HG02943 (cell line): ENCODE results near the gene ACOXL.

Source experiments
- ATAC-seq: cut with Tn5 transposase; IDR thresholded peaks from one replicate; pipeline ENCODE4 v1.9.1; 2021; ENCODE audit warnings: mild to moderate bottlenecking, low read depth, moderate library complexity; ENCODE audit not compliant: unreplicated experiment

The ACOXL gene

DNA sequence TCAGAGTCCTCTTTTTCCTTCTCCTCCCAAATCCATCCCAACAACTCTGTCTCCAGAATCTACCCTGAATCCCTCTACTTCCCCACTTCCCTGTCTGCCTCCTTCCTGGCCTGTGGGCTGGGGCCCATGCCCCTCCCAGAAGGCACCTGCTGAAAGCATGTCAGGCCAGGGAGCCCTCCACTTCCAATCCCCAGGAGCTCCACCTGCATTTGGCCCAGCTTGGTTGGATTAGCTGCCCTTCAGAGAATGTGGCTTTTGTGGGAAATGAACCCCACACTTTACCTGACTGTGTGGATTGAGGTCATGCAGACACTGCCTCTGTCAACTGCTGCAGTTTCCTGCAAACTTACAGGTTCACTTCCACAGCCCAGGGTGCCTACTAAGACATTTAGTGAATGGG, 58.5 kb downstream of the ACOXL start:
- no peak for ATAC-seq

GRCh38 chr2:110791435-110791834, 59.1 kb downstream of the ACOXL start:
- ATAC-seq, result no peak

DNA sequence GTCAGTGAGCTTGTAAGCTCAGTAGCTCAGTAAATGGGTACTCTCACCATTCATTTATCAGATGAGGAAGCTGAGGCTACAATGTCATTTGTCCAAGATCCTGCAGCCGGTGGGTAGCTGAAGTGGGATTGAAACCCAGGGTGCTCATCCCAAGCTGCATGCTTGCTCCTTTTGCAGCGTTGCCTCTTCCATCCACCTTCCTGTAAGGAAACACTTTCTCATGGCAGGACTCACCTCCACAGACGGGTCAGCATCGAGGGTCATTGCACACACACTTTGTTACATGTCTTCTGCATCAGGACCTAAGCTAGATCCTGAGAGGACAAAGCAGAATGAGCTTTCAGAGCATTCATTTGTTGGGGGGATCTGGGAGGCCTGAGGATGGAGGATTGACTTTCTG, 60.7 kb downstream of the ACOXL start:
- ATAC-seq, result no peak

DNA sequence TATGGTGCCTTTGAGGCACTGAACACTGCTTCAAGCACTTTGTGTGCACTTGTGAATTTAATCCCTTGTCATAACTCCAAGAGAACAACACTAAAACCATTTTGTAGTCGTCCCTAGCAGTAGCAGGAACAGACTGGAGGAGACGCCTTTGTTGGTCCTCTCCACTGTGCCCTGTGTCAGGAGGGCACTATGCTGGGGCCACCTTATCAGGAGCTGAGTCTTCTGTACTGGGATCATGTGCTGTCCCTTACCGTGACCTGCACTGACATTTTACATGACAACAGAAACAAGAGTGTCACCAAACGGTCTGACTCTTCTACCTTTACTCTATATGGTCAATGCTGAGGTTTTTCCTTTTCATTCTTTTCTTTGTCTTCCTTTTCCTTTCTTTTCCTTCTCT, 62.0 kb downstream of the ACOXL start:
- no peak for ATAC-seq

GRCh38 chr2:110794951-110795350, 62.6 kb downstream of the ACOXL start:
- no peak for ATAC-seq

- ATAC-seq, result no peak
Measured at GRCh38 chr2:110796716-110797301, 64.4 kb downstream of the ACOXL start.

- ATAC-seq, result no peak
Measured at GRCh38 chr2:110799376-110799775, 67.0 kb downstream of the ACOXL start.

- ATAC-seq, result no peak
Measured at GRCh38 chr2:110800611-110801402, 68.4 kb downstream of the ACOXL start.

DNA sequence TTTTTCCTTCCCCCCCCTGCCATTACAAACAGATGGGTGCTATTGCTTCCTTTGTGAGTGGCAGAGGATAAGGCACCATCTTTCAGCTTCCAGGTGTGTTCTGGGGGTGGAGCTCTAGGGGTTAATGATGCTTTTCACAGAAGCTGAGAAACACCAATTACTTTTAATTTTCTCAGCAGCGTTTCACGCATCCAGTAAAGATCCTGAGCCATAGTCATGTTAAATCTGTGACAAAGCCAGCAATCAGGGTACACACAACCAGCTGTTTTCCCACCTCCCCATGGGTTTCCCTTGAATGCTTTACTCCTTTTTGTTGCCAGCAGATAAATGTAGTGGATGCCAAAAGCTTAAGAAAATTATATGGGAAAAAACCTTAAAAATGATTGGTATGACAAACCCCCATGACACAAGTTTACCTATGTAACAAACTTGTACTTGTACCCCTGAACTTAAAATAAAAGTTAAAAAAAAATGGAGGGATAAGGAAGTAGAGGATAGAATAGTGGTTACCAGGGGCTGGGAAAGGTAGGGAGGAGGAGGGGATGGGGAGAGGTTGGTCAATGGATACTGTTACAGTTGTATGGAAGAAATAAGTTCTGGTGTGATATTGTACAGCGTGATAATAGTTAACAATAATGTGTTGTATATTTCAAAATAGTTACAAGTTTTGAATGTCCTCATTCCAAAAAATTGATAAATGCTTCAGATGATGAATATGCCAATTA, 70.0 kb downstream of the ACOXL start:
- no peak for ATAC-seq

GRCh38 chr2:110804433-110804832, 72.1 kb downstream of the ACOXL start:
- ATAC-seq, result no peak

DNA sequence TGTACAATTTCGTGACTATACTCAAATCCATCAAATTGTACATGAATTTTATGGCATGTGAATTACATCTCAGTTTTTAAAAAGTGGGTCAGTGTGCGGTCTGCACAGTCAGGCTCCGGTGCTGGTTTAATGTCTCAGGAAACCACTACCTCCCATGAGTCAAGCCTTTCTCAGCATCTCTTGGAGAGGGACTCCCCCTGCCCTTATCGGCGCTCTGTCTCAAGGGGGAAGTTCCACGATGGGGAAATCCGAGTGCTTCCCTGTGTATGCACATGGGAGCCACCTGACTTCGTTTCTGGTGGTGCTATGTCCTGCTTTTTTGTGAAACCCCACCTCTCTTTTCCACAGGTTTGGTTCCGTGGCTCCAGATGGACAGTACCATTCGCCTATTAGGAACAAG, 72.5 kb downstream of the ACOXL start:
- no peak for ATAC-seq

- no peak for ATAC-seq
Measured at GRCh38 chr2:110805894-110806452, 73.6 kb downstream of the ACOXL start.

DNA sequence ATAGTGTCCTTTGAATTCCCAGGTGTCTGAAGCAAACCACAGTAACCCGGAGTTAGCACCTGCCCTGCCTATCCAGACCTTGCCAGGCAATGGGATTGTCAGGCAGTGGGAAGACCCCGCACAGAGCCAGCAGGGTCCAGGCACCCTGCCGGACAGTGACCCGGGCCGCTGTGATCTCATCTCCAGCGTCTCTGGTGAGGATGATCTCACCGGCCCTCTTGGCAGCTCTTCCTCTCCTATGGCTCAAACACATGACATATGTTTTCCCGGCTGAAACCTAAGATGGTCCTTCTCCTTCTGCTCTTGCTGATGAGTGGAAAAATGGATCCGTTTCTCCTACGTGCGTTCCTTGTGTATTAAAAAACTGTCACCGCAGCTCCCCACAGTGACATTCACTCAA, 75.1 kb downstream of the ACOXL start:
- ATAC-seq, result no peak

- no peak for ATAC-seq
Measured at GRCh38 chr2:110810404-110810803, 78.0 kb downstream of the ACOXL start.

DNA sequence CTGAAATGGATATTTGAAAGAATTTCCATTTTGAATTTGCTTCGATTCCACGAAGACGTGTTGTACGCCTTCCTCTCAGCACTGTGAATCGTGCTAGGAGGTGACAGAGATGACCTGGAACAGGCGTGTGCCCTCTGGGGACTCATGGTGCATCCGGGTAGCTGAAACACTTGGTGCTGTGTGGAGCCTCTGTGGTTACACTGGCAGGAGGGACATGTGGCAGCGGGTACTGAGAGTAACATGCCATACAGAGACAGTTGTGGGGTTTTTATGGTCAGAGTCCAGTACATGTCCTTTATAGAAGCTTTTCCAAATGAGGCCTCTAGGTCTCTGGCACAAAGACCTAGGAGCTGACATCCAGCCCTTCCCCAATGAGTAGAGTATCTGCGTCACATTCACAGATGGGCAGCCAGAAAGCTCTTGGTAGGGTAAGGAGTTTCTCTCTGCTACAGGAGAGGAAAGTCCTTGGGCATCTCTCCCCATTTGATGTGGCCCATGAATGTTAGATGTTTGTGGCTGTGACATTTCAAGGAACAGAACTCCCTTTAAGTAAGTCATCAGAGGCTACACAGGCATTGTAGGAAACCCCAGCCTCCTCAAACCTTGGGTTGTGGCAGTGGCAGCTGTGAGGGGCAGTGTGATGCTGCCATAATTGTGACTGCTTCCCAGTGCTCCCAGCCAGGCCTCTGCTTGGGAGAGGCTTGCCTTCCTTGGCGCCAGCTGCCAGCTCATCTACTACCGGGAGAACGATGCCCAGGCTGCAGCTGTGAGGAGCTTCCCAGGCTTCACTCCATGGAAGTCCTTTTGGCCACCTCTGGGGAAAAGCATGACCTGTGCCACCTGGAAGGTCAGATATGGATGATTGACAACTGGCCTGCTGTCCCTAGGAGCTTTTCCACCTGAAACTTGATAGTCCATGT, 80.6 kb downstream of the ACOXL start:
- ATAC-seq, result no peak

GRCh38 chr2:110813896-110814295, 81.5 kb downstream of the ACOXL start:
- ATAC-seq, result no peak

- ATAC-seq, result no peak
Measured at GRCh38 chr2:110815938-110816337, 83.6 kb downstream of the ACOXL start.

GRCh38 chr2:110816404-110817365, 84.3 kb downstream of the ACOXL start:
- no peak for ATAC-seq

- ATAC-seq, result no peak
Measured at GRCh38 chr2:110818767-110819481, 86.6 kb downstream of the ACOXL start.
